DMS114 treated with DMSO at 0.1 percent for 48 hours (cell line): ENCODE measurements around the gene ATF4.

ENCODE experiments used
- DNase-seq: peaks from one replicate; lab custom pipeline; 2025; ENCODE audit not compliant: unreplicated experiment; lab: John Stamatoyannopoulos, UW

The ATF4 gene, protein sequence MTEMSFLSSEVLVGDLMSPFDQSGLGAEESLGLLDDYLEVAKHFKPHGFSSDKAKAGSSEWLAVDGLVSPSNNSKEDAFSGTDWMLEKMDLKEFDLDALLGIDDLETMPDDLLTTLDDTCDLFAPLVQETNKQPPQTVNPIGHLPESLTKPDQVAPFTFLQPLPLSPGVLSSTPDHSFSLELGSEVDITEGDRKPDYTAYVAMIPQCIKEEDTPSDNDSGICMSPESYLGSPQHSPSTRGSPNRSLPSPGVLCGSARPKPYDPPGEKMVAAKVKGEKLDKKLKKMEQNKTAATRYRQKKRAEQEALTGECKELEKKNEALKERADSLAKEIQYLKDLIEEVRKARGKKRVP

DNA sequence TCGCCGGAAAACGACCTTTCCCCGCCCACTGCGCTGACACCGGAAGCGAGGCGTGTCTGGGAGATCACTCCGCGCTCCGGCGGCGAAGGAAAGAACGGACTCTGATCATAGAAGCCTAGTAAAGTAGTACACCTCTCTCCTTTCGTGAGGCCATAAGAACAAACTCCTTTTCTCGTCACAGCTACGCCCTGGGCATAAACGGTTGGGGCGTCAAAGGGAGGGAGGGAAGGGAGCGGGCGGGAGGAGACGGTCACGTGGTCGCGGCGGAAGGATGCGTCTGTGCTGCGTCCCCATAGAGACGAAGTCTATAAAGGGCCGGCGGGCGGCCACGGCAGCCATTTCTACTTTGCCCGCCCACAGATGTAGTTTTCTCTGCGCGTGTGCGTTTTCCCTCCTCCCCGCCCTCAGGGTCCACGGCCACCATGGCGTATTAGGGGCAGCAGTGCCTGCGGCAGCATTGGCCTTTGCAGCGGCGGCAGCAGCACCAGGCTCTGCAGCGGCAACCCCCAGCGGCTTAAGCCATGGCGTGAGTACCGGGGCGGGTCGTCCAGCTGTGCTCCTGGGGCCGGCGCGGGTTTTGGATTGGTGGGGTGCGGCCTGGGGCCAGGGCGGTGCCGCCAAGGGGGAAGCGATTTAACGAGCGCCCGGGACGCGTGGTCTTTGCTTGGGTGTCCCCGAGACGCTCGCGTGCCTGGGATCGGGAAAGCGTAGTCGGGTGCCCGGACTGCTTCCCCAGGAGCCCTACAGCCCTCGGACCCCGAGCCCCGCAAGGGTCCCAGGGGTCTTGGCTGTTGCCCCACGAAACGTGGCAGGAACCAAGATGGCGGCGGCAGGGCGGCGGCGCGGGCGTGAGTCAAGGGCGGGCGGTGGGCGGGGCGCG, at the start of gene ATF4:
ATF4 (plus strand) TSS at position 337 of the 880 bp plus-strand sequence. CDS start 884 bp downstream, outside the sequence.
- DNase-seq, result no peak

DNA sequence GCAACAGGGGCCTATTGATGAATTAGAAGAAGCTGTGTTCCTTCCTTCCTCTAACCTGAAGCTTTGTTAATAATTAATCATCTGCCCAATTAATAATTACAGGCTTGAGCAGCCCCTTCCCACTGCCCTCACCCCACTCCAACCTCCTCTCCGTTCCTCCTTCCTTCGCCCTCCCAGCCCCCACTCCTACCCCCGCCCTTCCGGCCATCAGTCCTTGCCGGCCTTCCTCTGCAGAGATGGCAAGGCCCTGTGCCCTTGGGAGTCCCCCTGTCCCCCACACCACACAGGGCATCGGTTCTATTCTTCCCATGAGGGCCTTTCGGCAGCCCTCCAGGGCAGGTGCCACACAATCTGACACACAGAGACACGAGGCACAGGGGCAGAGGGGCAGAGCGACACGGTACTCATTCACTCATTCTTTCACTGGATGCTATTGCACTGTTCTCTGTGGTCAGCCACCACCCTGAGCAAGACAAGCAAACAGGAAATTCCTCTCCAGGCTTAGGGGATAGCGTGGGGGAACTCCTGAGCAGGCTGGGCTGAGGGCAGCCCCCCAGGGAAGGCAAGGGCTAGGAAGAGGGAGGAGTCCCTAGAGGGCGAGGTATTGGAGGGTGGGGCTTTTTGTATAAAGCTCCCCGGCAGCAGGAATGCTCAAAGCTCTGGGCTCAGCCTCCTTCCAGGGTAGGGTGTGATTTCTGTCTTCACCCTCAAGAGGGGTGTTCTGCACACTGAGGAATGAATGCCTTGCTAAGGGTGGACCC, 48.8 kb upstream of the ATF4 start:
- DNase-seq, result no peak

DNA sequence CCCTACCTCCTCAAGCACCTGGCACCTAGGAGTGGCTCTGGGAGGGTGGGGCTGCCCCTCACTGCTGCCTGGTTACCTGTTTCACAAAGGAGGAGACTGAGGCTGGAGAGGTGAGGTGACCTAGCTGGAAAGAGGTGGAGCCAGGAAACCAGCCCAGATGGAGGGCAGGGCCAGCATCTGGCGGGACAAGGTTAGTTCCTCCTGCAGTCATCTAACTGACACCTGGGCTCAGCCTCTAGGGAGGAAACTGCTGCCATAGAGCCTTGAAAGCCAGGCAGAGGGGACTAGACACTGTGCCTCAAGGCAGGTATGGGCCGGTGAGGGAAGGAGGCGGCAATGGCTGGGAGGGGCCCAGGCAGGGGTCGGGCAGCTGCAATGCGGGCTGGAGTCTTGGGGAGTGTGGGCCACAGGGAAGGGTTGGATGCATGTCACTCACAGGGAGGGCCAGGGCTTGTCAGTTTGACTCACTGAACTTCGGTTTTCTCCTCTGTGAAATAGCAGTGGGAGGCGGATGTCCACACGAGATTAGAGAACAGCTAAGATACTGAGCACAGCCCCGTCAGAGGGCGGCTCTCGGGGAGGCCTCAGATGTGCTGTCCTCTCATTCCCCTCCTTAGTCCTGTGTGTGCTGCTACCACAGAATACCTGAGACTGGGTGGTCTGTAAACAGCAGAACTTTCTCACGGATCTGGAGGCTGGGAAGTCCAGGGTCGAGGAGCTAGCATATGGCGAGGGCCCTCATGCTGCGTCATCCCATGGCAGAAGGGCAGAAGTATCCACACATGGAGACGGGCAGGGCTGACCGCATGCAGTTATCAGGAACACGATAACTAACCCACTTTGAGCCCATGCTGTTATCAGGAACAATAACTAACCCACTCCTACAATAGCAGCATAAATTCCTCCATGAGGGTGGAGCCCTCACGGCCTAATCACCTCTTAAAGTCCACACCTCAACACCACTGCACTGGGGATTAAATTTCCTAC, 47.5 kb upstream of the ATF4 start:
- no peak for DNase-seq

DNA sequence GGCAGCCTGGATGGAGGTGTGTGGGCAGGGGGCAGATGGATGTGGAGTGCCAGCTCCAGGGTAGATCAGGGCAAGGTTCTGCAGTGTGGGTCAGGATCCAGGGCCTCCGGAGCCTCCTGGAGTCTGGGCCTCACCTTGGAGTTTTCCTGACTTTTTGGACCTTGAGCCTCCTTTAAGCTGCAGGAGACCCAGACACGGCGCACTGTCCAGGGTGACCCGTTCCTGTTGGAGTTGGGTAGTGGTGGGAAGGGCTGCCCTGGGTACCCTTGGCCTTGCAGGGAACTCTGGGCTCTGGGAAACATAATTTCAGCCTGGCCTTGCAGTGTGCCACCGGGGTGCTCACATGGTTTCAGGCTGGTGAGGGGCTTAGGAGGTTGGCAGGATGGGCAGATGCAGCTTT, 46.5 kb upstream of the ATF4 start:
- DNase-seq, result no peak

DNA sequence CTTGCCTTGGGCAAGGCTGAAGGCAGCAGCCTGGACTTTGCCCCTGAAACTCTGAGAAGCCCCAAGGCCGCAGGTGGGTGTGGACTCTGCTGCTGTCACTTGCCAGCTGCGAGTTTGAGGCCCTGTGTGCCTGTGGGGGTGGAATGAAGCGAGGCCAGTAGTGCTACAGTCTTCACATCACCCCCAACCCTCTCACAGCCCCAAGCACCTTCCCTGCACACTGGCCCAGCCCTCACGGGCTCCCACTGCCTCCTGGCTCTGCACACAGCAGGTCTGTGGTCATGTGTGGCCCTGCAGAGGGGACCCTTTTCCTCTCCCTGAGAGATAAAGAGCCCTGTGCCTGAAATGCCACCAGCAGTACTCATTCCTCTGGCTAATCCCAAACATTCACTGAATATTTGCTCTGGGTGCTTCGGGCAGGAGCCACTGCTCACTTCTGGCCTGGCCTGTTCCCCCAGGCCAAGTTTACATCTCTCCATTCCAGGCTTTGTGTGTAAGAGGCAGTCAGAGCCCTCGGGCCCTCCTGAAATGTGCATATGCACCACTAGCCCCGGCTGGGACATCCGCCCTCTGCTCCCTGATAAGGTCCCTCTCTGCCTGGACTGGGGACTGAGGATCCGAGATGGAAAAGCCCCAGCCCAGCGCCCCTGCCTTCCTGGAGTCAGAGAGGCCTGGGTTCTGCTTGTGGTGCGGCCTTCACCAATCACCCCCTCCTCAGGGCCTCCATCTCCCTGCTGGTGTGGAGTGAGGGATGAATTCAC, 45.8 kb upstream of the ATF4 start:
- no peak for DNase-seq

DNA sequence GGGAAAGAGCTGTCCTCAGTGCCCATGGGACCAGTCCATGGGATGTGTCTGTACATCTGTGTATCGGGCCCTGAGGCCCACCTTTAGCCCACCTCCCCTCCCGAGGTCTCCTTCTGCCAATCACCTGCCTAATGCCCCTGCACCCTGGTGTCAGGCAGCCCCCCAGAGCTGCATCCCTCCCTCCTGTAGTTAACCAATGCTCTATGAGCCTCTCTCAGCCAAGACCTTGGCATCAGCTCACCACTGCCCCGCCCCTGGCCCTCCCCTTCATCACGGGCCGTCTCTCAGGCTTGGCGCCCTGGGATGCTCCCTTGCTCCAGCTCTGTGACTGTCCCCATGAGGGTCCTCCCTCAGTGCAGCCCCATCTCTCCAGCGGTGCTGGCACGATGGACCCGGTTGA, 45.0 kb upstream of the ATF4 start:
- DNase-seq, result no peak

DNA sequence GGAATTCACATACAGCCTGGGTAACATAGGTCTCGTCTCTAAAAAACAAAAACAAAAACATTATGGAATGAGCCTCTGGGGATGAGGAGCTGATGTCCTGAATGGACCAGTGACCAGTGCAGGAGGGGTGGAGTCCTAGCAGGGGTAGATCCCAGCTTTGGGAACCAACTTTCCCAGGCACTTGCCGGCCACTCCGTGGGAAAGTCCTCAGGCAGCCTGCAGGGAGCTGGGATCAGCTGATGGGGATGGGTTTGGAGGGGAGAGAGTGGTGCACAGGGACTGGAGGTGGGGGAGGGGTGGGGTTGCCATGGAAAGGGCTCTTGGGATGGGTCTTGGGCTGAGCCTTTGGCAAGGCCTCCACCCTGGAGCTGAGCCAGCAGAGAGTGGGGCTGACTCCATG, 44.5 kb upstream of the ATF4 start:
- DNase-seq, result no peak

DNA sequence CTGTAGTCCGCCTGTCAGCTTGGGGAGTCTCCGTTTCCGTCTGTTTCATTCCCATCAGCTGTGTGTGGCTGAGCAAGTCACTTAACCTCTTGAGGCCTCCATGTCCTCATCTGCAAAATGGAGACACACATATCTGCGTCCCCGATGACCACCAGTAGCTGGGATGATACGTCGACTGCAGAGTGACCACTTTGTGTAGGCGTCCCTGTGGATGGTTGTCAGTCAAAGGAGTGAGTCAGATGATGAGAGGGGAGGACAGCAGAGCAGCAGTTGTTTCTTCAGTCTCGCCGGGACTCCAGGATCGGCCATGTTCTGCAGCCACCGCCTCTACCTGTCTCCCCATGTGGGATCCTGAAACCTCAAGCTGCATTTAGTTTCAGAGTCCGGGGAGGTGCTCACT, 43.7 kb upstream of the ATF4 start:
- DNase-seq, result no peak

DNA sequence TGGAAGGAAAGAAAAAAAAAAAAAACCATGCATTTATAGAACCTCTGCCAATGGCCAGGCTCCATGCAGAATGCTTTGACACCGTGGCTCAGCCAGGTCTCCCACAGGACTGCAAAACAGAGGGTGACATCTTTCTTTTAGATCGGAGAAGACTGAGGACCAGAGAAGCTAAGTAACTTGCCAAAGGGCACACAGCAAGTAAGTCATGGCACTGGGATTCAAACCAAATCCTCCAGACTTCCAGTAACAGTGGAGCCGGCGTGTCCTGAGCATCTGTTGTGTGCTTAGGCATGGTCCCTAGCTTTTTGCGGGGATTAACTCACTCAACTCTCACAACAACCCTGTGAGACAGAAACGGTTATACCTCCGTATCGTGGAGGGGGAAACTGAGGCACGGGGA, 42.8 kb upstream of the ATF4 start:
- DNase-seq, result no peak

DNA sequence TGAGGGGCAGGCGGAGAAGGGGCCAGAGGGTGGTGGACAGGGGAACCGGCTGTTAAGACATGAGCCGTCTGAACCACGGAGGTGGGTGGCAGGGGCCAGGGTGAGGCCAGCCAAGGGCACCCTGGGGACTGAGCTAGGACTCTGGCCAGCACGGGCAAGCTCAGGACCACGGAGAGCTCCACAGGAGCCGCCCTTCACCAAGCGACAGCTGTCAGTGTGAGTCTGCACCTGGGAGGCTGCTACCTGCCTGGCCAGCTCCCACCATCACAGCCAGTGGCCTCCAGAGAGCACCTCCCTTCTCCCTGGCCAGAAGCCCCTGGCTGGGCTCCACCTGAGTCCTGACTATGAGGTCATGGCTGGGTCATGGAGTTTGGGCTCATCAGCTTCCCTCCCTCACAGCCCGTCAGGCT, 41.9 kb upstream of the ATF4 start:
- no peak for DNase-seq

DNA sequence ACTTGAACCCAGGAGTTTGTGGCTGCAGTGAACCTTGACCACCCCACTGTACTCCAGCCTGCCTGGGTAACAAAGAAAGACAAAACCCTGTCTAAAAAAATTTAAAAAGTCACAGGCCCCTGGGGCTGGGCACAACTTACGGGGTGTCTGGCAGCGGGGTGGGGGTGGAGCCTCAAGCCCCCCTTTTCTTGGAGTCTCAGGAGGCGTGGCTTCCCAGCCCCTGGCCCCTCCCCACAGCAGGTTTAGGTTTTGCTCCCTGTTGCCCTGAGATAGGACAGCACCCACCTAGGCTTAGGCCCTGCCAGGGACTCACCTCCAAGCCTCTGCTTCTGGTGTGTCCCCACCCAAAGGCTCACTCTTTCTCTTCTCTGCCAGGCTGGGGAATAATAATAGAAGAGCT, 41.1 kb upstream of the ATF4 start:
- no peak for DNase-seq

DNA sequence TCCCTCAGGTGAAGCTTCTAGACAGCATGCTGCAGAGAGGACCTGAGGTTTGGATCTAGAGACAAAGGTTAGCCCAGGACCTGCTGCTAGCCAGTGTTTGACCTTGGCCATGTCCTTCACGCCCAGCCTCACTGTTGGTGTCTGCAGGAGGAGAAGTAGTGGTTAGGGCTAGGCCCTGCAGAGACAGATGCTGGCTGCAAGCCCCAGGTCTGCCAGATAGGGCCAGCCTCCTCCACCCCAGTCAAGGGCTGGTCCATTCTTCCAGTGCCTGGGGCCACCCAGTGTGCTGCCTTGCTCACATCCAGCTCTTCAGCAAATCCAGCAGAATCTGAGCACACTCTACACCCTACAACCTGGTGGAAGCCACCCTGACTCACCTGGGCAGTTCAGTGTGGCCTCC, 39.8 kb upstream of the ATF4 start:
- no peak for DNase-seq

DNA sequence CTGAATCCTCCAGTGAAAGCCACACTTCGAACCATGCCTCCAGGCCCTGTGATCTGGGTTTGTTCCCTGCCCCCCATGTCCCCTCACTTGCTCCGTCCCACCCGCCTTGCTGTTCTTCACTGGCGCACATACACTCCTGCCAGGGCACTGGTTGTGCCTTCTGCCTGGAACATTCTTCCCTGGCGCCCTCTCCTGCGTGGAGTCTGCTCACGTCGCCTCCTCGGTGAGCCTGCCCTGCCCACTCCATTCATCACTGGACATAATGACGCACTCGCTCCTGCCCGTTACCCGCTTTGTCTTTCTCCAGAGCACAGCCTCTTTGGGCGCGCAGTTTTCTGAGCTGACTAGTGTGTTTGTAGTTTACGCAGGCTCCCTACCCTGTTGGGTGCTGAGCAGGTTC, 39.3 kb upstream of the ATF4 start:
- no peak for DNase-seq

DNA sequence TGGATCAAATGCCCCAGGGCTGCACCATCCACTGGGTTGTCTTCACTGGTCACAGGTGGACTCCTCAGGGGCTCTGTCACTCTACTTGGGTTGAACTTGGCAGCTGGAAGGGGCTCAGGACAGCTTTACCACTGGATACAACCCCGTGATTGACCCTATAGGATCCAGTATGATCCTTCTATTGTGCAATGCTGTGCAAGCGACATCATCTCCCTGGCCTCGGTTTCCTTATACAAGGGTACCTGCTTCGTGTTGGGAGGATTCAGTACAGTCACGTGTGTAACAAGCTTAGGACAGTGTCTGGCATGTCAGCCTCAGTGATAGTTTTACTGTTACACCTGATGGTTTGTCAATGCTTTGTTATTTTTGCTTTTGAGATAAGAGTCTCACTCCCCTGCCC, 38.8 kb upstream of the ATF4 start:
- no peak for DNase-seq

DNA sequence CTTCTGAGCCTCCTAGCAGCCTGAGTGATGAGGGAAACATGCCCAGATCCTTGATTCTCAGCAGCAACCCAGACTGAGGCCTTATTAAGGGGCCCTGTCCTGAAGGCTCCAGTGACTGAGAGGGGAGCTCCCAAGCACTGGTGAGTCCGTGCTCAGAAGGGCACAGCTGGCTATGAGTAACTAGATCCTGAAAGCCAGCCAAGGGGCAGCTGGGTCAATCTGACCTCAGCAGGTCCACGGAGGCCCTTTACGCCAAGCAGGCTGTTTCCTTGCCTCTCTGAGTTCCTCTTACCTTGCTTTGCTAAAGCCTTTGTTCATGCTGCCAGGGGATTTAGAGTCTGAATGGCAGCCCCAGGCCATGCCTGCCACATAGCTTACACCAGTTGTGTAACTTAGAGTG, 37.6 kb upstream of the ATF4 start:
- DNase-seq, result no peak

DNA sequence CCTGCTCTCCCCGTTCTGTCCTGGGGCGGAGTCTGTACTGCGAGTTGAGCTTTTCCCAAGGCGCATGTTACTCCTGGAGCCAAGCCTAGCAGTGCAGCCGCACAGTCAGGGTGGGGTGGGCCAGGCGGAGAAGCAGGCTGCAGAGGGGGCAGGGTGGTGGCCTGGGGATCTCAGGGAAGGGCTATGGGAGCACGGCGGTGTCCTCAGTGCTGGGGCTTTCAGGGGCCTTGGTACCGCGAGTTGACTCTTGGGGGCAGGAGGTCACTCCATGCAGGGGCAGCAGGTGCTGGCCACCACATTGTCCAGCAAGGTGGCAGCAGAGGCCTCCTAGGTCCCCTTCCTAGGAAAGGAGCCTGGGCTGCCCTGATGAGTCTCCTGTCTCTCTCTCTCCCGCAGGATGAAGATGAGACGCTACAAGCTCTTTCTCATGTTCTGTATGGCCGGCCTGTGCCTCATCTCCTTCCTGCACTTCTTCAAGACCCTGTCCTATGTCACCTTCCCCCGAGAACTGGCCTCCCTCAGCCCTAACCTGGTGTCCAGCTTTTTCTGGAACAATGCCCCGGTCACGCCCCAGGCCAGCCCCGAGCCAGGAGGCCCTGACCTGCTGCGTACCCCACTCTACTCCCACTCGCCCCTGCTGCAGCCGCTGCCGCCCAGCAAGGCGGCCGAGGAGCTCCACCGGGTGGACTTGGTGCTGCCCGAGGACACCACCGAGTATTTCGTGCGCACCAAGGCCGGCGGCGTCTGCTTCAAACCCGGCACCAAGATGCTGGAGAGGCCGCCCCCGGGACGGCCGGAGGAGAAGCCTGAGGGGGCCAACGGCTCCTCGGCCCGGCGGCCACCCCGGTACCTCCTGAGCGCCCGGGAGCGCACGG, 33.2 kb upstream of the ATF4 start:
- no peak for DNase-seq

DNA sequence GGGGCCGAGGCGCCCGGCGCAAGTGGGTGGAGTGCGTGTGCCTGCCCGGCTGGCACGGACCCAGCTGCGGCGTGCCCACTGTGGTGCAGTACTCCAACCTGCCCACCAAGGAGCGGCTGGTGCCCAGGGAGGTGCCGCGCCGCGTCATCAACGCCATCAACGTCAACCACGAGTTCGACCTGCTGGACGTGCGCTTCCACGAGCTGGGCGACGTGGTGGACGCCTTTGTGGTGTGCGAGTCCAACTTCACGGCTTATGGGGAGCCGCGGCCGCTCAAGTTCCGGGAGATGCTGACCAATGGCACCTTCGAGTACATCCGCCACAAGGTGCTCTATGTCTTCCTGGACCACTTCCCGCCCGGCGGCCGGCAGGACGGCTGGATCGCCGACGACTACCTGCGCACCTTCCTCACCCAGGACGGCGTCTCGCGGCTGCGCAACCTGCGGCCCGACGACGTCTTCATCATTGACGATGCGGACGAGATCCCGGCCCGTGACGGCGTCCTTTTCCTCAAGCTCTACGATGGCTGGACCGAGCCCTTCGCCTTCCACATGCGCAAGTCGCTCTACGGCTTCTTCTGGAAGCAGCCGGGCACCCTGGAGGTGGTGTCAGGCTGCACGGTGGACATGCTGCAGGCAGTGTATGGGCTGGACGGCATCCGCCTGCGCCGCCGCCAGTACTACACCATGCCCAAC, 32.4 kb upstream of the ATF4 start:
- DNase-seq, result no peak

DNA sequence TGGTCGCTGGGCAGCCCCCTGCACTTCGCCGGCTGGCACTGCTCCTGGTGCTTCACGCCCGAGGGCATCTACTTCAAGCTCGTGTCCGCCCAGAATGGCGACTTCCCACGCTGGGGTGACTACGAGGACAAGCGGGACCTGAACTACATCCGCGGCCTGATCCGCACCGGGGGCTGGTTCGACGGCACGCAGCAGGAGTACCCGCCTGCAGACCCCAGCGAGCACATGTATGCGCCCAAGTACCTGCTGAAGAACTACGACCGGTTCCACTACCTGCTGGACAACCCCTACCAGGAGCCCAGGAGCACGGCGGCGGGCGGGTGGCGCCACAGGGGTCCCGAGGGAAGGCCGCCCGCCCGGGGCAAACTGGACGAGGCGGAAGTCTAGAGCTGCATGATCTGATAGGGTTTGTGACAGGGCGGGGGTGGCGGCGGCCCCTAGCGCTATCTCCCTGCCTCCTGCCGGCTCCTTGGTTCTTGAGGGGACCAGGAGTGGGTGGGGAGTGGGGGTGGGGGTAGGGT, 31.7 kb upstream of the ATF4 start:
- DNase-seq, result no peak
